Adrenal gland (tissue), 12 donors: Measurements from ENCODE around the gene SLC25A47. TPM values are rescaled to one million over a fixed set of nuclear protein-coding genes. Genes with fewer than 3 reads are reported as not detected.
A peak's percentile ranks its signal among the peaks of the same experiment; 100 is the strongest.

ENCODE experiments used
- DNase-seq, 7 donors: peaks; one replicate each; pipeline ENCODE4 v3.0.0-alpha.2; 2019 to 2020
- H3K27ac ChIP-seq, 5 donors: fragments of 200-600 bp; sonication (generic) in 4 of 5; 1 replicate in 3 of 5; 2 replicates in 2 of 5; pipeline versions ENCODE4 v1.5.1 to v1.8.0; 2016 to 2020; ENCODE audit warnings: mild to moderate bottlenecking in 1 of 5
- H3K27me3 ChIP-seq: fragments of 200-600 bp; 2 replicates; pipeline ENCODE4 v1.8.0; 2021
- H3K36me3 ChIP-seq, 2 donors: fragments of 200-600 bp; replicated peaks in 1 of 2; 1 replicate in 1 of 2; 2 replicates in 1 of 2; pipeline versions ENCODE4 v1.5.1 to v1.8.0; 2018 to 2022
- H3K4me1 ChIP-seq, 2 donors: fragments of 200-600 bp; replicated peaks in 1 of 2; 1 replicate in 1 of 2; 2 replicates in 1 of 2; pipeline versions ENCODE4 v1.5.1 to v1.8.0; 2018 to 2021
- H3K4me3 ChIP-seq, 4 donors: fragments of 200-600 bp; sonication (generic) in 3 of 4; one replicate each; pipeline ENCODE4 v1.5.1; 2016 to 2018
- H3K9me3 ChIP-seq, 3 donors: fragments of 200-600 bp; sonication (generic) in 1 of 3; replicated peaks in 1 of 3; 1 replicate in 2 of 3; 2 replicates in 1 of 3; pipeline versions ENCODE4 v1.5.1 to v1.8.0; 2016 to 2021
- CTCF ChIP-seq, 6 experiments: fragments of 450-650 bp in 4 of 6; fragments of 200-600 bp in 2 of 6; sonication (generic) in 1 of 6; IDR thresholded peaks; 1 replicate in 5 of 6; 2 replicates in 1 of 6; pipeline versions ENCODE4 v1.5.1 to v1.8.0; 2016 to 2021; ENCODE audit warnings: antibody characterized with exemption in 6 of 6, mild to moderate bottlenecking in 2 of 6, moderate library complexity in 1 of 6
- POLR2A ChIP-seq, 2 donors: fragments of 450-650 bp; IDR thresholded peaks; one replicate each; pipeline ENCODE4 v1.6.1; 2017; ENCODE audit warnings: antibody characterized with exemption in 2 of 2, mild to moderate bottlenecking in 2 of 2, moderate library complexity in 1 of 2
- WGBS, 4 donors: extraction: QIAGEN DNeasy Blood & Tissue Kit in 2 of 4; methylation state at CpG; one replicate each; pipeline versions ENCODE4 v1.1.5 to v1.1.7; 2013 to 2017; 5-methylcytosine and 5-hydroxymethylcytosine counted together
- intact Hi-C, 2 donors: fragments of 100-400 bp; cut with DNase I; formaldehyde crosslinking; loops; one replicate each; pipeline versions ENCODE4 v1.14.1 to v1.15.0; 2022 to 2023
- polyA plus RNA-seq, 3 donors: library from polyadenylated mRNA; stranded (reverse); fragments of 200-250 nt in 2 of 3; fragments of 350-450 nt in 1 of 3; fragmentation: Illumina TruSeq in 1 of 3; extraction: RNeasy Lipid Tissue Mini Kit (QIAGEN cat#74804) in 1 of 3; gene quantifications; one replicate each; pipeline ENCODE4 v1.2.3, GENCODE V29; 2013 to 2014
- total RNA-seq, 9 donors: library from RNA; depleted of rRNA in 4 of 9; stranded (reverse); fragments of >200 nt in 4 of 9; fragments of 120-200 nt in 1 of 9; fragmentation: NEBNext Ultra II Directional in 1 of 9; extraction: Animal tissue kit (Norgen Biotek cat#: 25700) in 1 of 9; gene quantifications; one replicate each; pipeline versions ENCODE4 v1.1.0 to v1.2.4, GENCODE V29; 2013 to 2023
- donor health status: healthy with polysubstance abuse.
- donor health status: Bipolar disorder and iron deficiency.
- donor health status: DM: yes; HTN: yes; CAD: no.
- donor health status: DM: no; HTN: no; CAD: no.
- donor health status: DM: no; HTN: no; CAD: no.
- donor health status: DM: yes; HTN: yes; CAD: no.

SLC25A47 gene
- total and polyA plus RNA-seq, 12 donors: 0.07 to 0.28 (median 0.14) TPM; not detected in 9

- peak in 4 of 7 donors; percentile 7 to 21 (median 15) for DNase-seq
Observed at GRCh38 chr14:100291305-100292075, 31.6 kb upstream of the SLC25A47 start.

GRCh38 chr14:100292301-100292775, 30.8 kb upstream of the SLC25A47 start:
- Histone ChIP-seq H3K4me1 (peaks cover 13 to 30% of the 10 kb centered on the region in 2 donors), H3K9me3 (no peaks in the 10 kb centered on the region), H3K4me3 (no peak overlapping the region), H3K27me3 (no peaks in the 10 kb centered on the region), H3K36me3 (peaks cover 0 to 22% of the 10 kb centered on the region in 2 donors), H3K27ac (no peak overlapping the region)
- DNase-seq: peak in 2 of 7 donors; percentile 9 to 16
- 95 to 99% (median 97%) methylated on average over 37 to 61 of the region's 61 CpGs for WGBS, 4 donors
- intact Hi-C loops: no loop called here
- TF ChIP-seq POLR2A (IDR thresholded peaks at IDR 0.05) (no peak), CTCF (IDR thresholded peaks at IDR 0.05) (no peak)

More at GRCh38 chr14:100291305-100292075, 31.6 kb upstream of the SLC25A47 start:
- no peak for TF ChIP-seq POLR2A (IDR thresholded peaks at IDR 0.05)
- no peak for TF ChIP-seq CTCF (IDR thresholded peaks at IDR 0.05)
- intact Hi-C loops: no loop called here
- no peaks in the 10 kb centered on the region for H3K9me3 ChIP-seq
- no peak overlapping the region for H3K4me3 ChIP-seq
- no peaks in the 10 kb centered on the region for H3K27me3 ChIP-seq
- WGBS, 4 donors: 89 to 98% (median 93%) methylated on average over 5 to 13 of the region's 13 CpGs
- H3K4me1 ChIP-seq: peaks cover 13 to 25% of the 10 kb centered on the region in 2 donors
- peaks cover 0 to 22% of the 10 kb centered on the region in 2 donors for H3K36me3 ChIP-seq
- no peak overlapping the region for H3K27ac ChIP-seq

- H3K36me3 ChIP-seq: peaks cover 0 to 22% of the 10 kb centered on the region in 2 donors
- peaks cover 19 to 36% of the 10 kb centered on the region in 2 donors for H3K4me1 ChIP-seq
- intact Hi-C loops: no loop called here
- peak in 3 of 7 donors; percentile 9 to 26 (median 15) for DNase-seq
- H3K27ac ChIP-seq: peak overlapping the region in 2 of 5 donors; percentile 73 to 92
- TF ChIP-seq POLR2A (IDR thresholded peaks at IDR 0.05): no peak
- no peak for TF ChIP-seq CTCF (IDR thresholded peaks at IDR 0.05)
- H3K9me3 ChIP-seq: no peaks in the 10 kb centered on the region
- H3K27me3 ChIP-seq: no peaks in the 10 kb centered on the region
- no peak overlapping the region for H3K4me3 ChIP-seq
- WGBS, 4 donors: 91 to 97% (median 95%) methylated on average over 4 to 42 of the region's 42 CpGs
Observed at GRCh38 chr14:100292776-100293461, 30.2 kb upstream of the SLC25A47 start.
